Upper lobe of right lung (tissue), 1 donor: ENCODE results near the gene PTPN5. TPM values are rescaled to one million over a fixed set of nuclear protein-coding genes. Genes with fewer than 3 reads are reported as not detected.

Source experiments
- ATAC-seq: fragments of 200-7000 bp; cut with Tn5 transposase; one replicate; pipeline ENCODE4 v1.9.1; 2020; ENCODE audit warnings: mild to moderate bottlenecking, moderate library complexity
- DNase-seq: peaks from one replicate; pipeline ENCODE4 v3.0.0-alpha.2; 2020
- H3K27ac ChIP-seq: fragments of 200-600 bp; one replicate; pipeline ENCODE4 v1.8.0; 2022
- H3K27me3 ChIP-seq: fragments of 200-600 bp; one replicate; pipeline ENCODE4 v1.8.0; 2022; ENCODE audit warnings: mild to moderate bottlenecking
- H3K36me3 ChIP-seq: fragments of 200-600 bp; one replicate; pipeline ENCODE4 v1.8.0; 2022
- H3K4me1 ChIP-seq: fragments of 200-600 bp; one replicate; pipeline ENCODE4 v1.8.0; 2022
- H3K4me3 ChIP-seq: fragments of 200-600 bp; one replicate; pipeline ENCODE4 v1.8.0; 2022; ENCODE audit warnings: mild to moderate bottlenecking
- H3K9me3 ChIP-seq: fragments of 200-600 bp; one replicate; pipeline ENCODE4 v1.8.0; 2022
- CTCF ChIP-seq: fragments of 200-600 bp; IDR thresholded peaks from one replicate; pipeline ENCODE4 v1.8.0; 2022; ENCODE audit warnings: antibody characterized with exemption
- intact Hi-C: fragments of 100-400 bp; cut with DNase I; formaldehyde crosslinking; loops from one replicate; pipeline ENCODE4 v1.11.0; 2022
- total RNA-seq: library from RNA; stranded (reverse); fragmentation: NEBNext Ultra II Directional; extraction: Animal tissue kit (Norgen Biotek cat#: 25700); gene quantifications from one replicate; pipeline ENCODE4 v1.2.1, GENCODE V29; 2021
- donor health status: DM: no; HTN: yes; CAD: no; lungs with severe emphysema.

The PTPN5 gene
- total RNA-seq, 1 donor from 2014 or later: 0.81 TPM

DNA sequence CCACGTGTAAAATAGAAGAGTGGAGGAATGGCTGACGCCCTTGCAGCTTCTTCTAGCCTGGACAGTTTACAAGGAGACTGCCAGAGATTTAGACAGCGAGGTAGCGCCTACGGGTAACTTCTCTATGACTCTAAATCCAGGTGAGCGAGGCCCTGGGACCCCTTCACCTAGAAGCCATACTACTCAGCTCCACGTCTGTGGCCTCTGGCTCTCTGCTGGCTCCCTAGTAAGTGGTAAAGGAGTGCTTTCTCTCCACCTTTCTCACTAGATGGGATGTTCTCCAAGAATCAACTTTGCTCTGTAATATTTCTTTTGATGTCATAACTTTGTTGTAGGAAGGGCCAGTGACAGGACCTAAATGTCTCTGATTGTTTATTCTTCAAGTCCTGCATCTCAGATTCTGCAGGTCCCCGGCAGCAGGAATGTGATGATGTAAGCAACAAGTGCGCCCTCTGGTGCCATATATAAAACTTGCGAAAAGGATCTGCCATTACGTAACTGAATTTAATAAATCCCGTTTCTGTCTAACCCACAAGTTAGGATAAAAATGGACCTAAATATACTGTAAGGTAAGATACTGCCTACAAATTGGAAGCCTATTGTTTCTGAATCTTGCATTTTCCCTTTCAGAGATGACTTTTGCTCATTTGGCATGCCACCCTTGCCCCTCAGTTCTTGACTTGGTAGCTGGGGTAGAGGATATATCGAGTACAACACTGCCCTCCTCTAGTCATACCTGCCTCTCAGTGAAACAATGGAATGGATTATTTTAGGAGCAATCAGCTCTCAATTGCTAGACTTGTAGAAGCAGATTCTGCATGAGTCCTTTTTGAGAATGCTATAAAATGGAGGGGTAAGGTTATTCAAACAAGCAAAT, 11.0 kb upstream of the PTPN5 start:
- Histone ChIP-seq H3K36me3 (no peaks in the 10 kb centered on the region), H3K9me3 (no peaks in the 10 kb centered on the region), H3K27ac (no peak overlapping the region), H3K4me1 (no peaks in the 10 kb centered on the region), H3K27me3 (no peaks in the 10 kb centered on the region), H3K4me3 (no peak overlapping the region)
- peak; percentile 71 for ATAC-seq
- TF ChIP-seq CTCF: peak; percentile 57
- intact Hi-C loops: no loop called here
- no peak for DNase-seq

DNA sequence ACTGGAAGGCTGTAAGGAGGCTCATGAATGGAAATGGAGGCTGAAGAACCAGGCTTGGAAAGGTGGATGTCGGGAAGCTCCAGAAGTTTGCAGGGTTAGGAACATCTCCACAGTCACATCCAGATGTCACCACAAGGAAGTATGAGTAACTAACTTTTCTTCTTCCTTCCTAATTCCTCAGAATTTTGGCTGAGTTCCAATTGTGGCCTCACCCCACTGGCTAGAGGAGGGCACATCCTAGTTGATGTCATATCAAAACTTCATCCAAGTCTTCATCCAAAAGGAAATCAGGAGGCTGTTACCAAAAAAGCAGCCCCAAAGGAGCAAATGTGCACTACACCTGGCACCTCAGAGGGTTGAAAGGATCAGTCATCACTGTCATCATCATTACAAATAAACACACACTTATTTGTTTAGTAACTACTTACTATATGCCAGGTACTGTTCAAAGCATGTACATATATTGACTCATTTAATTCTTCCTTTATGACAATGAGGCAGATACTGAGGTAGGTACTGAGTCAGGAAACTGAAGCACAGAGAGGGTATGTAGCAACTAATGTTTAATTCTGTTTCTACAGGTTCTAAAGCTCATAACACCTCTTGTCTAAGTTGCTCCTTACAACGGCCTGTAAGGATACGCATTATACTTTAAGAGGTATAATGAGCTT, 7.3 kb upstream of the PTPN5 start:
- H3K27ac ChIP-seq: no peak overlapping the region
- no peak for TF ChIP-seq CTCF
- no peaks in the 10 kb centered on the region for H3K4me1 ChIP-seq
- H3K4me3 ChIP-seq: no peak overlapping the region
- no peaks in the 10 kb centered on the region for H3K36me3 ChIP-seq
- ATAC-seq (no peak), DNase-seq (no peak)
- intact Hi-C loops: no loop called here
- peaks cover 13% of the 10 kb centered on the region for H3K27me3 ChIP-seq
- H3K9me3 ChIP-seq: no peaks in the 10 kb centered on the region

GRCh38 chr11:18794956-18795355, 3.4 kb upstream of the PTPN5 start:
- DNase-seq (no peak), ATAC-seq (no peak)
- Histone ChIP-seq H3K27ac (no peak overlapping the region), H3K36me3 (no peaks in the 10 kb centered on the region), H3K4me3 (no peak overlapping the region), H3K9me3 (no peaks in the 10 kb centered on the region), H3K4me1 (no peaks in the 10 kb centered on the region), H3K27me3 (peaks cover 49% of the 10 kb centered on the region)
- TF ChIP-seq CTCF: no peak
- intact Hi-C loops: no loop called here

- Histone ChIP-seq H3K9me3 (no peaks in the 10 kb centered on the region), H3K27me3 (peaks cover 61% of the 10 kb centered on the region), H3K4me3 (no peak overlapping the region), H3K36me3 (no peaks in the 10 kb centered on the region), H3K4me1 (no peaks in the 10 kb centered on the region), H3K27ac (no peak overlapping the region)
- no peak for DNase-seq
- intact Hi-C loops: no loop called here
- no peak for ATAC-seq
- TF ChIP-seq CTCF: no peak
Measured at GRCh38 chr11:18792827-18793226, 1.2 kb upstream of the PTPN5 start.

GRCh38 chr11:18791969-18792628, 501 bp upstream of the PTPN5 start:
- no peak for DNase-seq
- H3K27ac ChIP-seq: no peak overlapping the region
- no peaks in the 10 kb centered on the region for H3K4me1 ChIP-seq
- peak overlapping the region; percentile 38 for H3K4me3 ChIP-seq
- H3K9me3 ChIP-seq: no peaks in the 10 kb centered on the region
- H3K27me3 ChIP-seq: peaks cover 61% of the 10 kb centered on the region
- no peak for TF ChIP-seq CTCF
- ATAC-seq: no peak
- intact Hi-C loops: no loop called here
- H3K36me3 ChIP-seq: no peaks in the 10 kb centered on the region
